Fibroblast of mammary gland (primary cell): Measurements from ENCODE around the gene EFCAB12.

Source experiments
- DNase-seq: peaks from one replicate; pipeline ENCODE4 v3.0.0-alpha.2; 2010; ENCODE audit warnings: low read depth
- H3K4me3 ChIP-seq: 2 replicates; pipeline ENCODE4 v1.5.1; 2011; ENCODE audit warnings: low read depth, mild to moderate bottlenecking, low read length, moderate library complexity; ENCODE audit not compliant: control insufficient read depth
- TF ChIP-seq, protein P1 (sequence below): conservative IDR thresholded peaks from 2 replicates; pipeline ENCODE4 v1.5.1; 2011; ENCODE audit warnings: low read depth, low read length, inconsistent platforms; ENCODE audit not compliant: control insufficient read depth, insufficient read depth

The EFCAB12 gene

DNA sequence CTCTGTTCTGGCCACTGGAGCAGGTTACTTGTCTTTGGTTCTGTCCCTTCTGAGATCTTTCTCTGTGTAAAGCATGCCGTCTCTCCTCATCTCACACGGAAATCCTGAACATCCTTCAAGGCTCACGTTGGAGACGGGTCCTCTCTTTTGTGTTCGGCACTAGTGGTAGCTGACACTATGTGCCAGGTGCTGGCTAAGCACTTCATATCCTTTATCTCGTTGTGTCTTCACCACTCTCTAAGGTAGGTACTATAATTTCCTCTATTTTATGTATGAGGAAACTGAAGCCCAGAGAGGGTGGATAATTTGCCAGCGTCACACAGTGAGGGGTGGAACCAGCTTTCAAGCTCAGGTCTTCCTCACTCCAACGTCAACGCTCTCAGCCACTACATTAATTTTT lies 12.8 kb upstream of the EFCAB12 start:
- TF ChIP-seq, protein P1, sequence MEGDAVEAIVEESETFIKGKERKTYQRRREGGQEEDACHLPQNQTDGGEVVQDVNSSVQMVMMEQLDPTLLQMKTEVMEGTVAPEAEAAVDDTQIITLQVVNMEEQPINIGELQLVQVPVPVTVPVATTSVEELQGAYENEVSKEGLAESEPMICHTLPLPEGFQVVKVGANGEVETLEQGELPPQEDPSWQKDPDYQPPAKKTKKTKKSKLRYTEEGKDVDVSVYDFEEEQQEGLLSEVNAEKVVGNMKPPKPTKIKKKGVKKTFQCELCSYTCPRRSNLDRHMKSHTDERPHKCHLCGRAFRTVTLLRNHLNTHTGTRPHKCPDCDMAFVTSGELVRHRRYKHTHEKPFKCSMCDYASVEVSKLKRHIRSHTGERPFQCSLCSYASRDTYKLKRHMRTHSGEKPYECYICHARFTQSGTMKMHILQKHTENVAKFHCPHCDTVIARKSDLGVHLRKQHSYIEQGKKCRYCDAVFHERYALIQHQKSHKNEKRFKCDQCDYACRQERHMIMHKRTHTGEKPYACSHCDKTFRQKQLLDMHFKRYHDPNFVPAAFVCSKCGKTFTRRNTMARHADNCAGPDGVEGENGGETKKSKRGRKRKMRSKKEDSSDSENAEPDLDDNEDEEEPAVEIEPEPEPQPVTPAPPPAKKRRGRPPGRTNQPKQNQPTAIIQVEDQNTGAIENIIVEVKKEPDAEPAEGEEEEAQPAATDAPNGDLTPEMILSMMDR, result no peak
- peak overlapping the region; percentile 98 for H3K4me3 ChIP-seq

DNA sequence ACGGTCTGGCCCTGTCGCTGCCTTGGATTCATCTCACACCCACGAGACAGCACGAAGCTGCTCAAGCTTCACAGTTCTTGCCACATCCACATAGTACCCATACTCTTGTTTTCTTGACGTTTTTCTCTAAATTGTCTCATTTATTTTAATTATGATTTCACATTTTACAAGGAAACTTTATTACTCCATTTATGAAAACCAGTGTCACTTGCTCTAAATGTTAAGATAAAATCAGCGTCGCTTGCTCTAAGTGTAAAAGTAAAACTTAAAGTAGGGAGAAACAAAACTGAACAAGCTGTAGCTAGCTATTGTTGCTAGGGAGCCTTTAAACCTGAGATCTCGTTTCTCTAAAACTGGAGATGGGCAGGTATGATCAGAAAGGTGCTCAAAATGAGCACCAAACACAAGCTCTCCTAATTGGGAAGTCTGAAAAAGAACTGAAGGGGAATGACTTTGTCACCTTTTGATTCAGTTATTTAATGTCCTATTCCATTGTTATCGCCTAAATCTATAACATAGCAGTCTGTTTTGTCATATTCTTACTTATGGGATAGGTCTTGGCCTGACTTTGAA lies 12.3 kb upstream of the EFCAB12 start:
- peak; percentile 65 for DNase-seq
- TF ChIP-seq, protein P1, result no peak
- H3K4me3 ChIP-seq, result peak overlapping the region; percentile 98

More for the DNA sequence above, 12.8 kb upstream of the EFCAB12 start:
- DNase-seq, result no peak

DNA sequence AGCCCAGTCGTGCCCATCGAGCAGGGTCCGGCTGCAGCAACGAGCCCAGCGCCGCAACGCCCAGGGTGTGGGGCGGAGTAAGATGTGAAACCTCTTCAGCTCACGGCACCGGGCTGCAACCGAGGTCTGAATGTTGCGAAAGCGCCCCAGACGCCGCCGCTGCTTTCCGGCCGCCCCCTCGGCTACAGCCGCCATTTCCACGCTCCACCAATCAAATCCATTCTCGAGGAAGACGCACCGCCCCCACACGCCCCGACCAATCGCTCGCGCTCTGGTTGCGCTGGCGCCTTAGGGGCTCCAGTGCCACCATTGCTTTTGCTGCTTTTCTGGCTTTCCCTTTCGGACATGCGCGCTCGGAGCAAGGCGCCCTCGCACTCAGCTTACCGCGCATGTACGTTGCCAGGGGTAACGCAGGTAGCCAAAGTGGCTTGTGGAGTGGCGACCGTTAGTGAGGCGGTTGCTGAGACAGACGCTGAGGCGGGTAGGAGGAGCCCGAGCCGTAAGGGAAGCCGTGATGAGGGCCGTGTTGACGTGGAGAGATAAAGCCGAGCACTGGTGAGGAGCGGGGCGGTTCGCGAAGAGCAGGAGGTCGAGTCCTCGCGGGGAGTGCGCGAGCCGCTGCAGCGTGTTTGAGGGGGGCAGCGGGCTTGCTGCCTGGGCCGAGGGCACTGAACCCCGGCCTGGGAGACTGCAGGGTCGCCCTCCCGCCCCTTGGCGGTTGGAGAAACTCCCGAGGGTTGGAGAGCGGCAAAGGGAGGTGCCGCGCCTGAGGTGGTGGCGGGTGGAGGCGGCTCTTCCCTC lies 11.6 kb upstream of the EFCAB12 start, which contains the start of the genes IFT122 and MBD4:
TSS of gene IFT122 (plus strand) at position 408 of the 801 bp plus-strand sequence. CDS start at position 515, 107 bp downstream.
TSS of gene MBD4 (minus strand) at position 132 of the 801 bp plus-strand sequence. CDS start at position 17, 115 bp downstream.
- TF ChIP-seq, protein P1, result no peak
- peak; percentile 99 for DNase-seq
- H3K4me3 ChIP-seq, result peak within 1 kb of the TSS; percentile 98

DNA sequence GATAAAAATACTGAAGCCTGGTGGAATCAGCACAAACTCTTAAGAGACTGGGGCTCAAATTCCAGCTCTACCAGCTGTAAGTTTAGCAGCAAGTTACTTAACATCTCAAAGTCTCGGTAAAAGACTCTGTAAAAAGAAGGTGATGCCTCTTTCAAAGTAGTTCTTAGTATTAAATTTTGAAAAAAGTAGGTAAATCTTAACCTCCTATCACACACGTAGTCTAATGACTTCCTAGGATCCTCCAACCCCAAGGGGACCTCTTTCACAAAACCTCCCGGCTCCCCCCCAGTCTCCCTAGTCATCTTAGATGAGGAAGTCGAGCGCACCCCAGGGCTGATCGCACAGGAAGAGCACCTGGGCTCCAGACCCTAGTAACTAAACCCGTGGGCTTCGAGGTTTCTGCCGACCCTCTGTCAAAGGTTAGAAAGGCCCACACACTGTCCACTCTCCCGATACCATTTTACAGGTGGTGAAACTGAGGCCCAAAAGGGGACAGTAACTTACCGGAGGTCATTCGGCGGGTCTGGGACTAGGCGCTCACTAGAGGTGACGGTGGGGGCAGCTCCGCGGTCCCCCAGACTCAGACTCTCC lies 10.9 kb upstream of the EFCAB12 start:
- DNase-seq, result no peak
- TF ChIP-seq, protein P1, result no peak
- H3K4me3 ChIP-seq, result peak overlapping the region; percentile 98

DNA sequence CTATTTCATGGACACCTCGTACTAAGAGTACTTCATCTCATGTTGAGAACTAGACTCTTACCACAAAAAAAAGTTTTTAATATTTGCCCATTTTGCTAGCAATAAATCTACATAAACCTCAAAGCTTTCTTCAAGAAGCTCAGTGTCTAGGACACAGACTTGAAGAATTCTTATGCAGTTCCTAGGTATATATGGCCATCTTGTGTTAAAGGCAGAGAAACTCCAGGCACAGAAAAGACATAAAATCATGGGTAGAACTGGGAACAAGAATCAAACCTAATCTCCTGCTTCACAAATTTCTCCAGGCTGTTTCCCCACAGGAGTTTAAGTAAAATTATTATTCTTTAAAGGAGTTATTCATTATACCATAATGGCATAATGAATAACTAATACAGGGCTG lies 6.9 kb upstream of the EFCAB12 start:
- TF ChIP-seq, protein P1, result no peak
- H3K4me3 ChIP-seq, result no peak overlapping the region
- DNase-seq, result no peak

DNA sequence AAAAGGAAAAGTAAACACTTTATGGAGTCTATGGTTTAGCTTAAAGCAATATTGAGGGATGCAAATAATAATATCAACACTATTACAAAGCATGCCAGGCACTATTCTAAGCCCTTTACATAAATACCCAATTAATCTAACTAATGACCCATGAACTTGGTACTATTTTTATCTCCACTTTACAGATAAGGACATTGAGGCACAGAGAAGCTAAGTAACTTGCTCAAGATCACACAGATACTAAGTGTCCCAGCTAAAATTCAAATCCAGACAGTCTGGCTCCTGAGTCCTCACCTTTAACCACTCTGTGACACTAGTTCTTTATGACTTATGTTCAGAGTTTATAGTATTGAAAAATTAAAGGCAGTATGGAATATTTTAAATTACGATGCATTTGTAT lies 5.7 kb upstream of the EFCAB12 start:
- H3K4me3 ChIP-seq, result no peak overlapping the region

More for the DNA sequence above, 5.7 kb upstream of the EFCAB12 start:
- TF ChIP-seq, protein P1, result no peak
- no peak for DNase-seq
